Measurements from ENCODE around the gene EP400.

- TF ChIP-seq CTCF (IDR thresholded peaks at IDR 0.05; ENCODE audit: poor library complexity) (no peak), EZH2phosphoT487 (IDR thresholded peaks at IDR 0.05; ENCODE audit: low read depth, severe bottlenecking, unreplicated experiment) (no peak), EZH2 (IDR thresholded peaks at IDR 0.05; ENCODE audit: borderline replicate concordance) (no peak)
Measured at GRCh38 chr12:131950182-131950913, 606 bp downstream of the EP400 start.
